Amniotic stem cell (primary cell): ENCODE measurements around the gene TSR3.
"Not testable (repeated sequence)": the region's sequence is repeated elsewhere in the genome, so short reads cannot be mapped to it uniquely, and the experiment has no call there.

Experiments used
- DNase-seq: peaks from one replicate; lab custom pipeline; 2025; lab: John Stamatoyannopoulos, UW

Gene TSR3

DNA sequence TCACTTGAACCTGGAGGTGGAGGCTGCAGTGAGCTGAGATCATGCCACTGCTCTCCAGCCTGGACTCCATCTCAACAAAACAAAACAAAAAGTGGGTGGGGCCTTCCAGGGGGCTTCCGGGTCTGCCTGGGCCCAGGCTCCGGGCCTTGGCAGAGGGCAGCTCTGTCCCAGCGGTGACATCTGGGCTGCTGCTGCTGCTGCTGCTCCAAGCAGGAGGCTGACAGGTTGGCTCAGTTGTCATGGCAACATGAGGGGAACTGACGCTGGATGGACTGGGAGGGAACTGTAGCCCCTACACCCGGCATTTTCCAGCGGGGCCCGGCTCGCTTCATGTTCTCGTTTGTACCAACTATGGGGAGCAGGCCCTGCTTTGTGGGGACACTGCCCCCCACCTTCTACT is 14.2 kb downstream of the TSR3 start:
- DNase-seq: no peak

DNA sequence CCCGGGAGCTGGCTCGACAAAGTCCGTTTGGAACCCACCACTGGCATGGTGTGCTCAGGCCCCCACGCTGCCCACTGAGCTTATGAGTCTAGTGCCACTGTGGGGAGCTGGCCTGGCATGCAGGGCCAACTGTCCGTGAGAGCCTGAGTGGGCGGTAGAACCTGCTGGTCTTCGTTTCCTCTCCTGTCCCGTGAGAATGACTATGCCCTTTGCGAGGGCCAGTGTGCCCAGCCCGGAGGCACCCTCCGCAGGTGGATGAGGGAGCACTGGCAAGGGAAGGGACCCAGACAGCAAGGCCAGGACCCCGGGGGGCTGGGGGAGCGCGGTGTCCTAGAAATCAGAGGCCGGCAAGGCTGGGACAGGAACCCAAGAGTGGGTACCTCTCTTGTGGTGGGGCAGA is 15.1 kb downstream of the TSR3 start:
- DNase-seq: no peak

DNA sequence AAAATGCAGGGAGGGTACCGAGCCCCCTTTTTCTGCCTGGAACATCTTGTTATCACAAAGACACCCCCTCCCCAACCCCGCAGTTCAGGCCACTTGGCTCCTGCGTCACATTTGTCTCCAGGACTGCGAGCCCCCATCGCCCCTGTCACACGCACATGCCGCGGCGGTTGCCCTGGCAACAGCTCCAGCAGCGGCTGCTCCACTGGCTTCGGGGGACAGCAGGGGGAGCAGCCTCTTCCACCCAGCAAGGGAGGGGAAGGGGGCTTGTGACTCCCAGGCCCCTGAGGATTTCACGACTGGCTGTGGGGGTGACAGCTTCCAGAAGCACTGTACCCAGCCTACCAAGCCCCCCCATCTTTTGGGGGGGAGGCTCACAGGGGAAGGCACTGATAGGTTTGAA is 15.7 kb downstream of the TSR3 start:
- no peak for DNase-seq

DNA sequence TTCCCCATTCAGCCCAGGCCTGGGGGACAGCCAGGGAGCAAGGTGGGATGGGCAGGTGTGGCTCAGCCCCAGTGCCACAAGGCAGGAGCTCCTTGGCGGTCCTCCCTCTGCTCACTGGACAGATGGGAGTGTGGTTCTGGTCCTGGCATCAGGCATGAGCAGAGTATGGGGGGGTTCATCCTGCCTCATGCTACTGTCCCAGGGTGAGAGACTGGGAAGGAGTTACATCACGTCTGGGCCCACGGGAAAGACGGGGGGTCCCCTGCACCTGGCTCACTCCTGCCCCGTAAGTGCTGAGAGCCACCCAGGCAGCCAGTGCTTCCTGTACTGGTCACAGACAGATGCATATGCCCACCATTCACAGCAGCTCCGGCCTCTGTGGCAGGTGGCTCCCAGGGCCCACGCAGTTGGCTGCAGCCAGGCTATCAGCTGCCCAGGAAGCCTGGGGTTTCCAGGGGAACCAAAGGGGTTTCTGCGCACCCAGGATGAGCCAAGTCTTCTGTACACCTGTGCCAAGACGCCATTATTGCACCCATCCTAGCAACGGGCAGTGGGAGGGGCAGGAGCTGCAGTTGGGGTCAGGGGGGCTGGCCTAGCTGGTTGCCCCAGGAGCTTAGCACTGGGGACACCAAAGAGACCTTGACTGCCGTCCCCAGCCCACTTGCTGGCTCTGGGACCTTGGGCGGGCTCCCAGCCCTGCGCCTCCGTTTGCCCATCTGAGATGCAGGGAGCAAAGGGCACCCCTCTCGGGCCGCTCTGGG is 16.3 kb downstream of the TSR3 start:
- DNase-seq: no peak

DNA sequence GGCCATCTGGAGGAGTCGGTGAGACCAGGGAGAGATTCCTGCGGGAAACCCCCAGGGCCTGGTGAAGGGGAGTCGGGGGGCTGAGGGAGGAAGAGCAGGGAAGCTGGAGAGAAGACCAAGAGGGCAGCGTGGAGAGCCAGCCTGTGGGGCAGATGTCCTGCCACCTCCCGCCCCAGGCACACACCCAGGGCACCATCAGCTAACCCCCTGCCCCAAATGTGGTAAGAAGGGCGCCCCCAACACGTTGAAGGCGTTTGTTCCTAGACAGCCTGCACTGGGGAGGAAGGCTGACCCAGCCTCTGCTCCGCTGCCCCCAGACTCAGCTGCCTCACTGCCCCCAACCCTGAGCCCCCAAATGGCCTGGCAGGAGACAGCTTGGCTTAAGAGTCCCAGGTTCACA is 16.9 kb downstream of the TSR3 start:
- no peak for DNase-seq

DNA sequence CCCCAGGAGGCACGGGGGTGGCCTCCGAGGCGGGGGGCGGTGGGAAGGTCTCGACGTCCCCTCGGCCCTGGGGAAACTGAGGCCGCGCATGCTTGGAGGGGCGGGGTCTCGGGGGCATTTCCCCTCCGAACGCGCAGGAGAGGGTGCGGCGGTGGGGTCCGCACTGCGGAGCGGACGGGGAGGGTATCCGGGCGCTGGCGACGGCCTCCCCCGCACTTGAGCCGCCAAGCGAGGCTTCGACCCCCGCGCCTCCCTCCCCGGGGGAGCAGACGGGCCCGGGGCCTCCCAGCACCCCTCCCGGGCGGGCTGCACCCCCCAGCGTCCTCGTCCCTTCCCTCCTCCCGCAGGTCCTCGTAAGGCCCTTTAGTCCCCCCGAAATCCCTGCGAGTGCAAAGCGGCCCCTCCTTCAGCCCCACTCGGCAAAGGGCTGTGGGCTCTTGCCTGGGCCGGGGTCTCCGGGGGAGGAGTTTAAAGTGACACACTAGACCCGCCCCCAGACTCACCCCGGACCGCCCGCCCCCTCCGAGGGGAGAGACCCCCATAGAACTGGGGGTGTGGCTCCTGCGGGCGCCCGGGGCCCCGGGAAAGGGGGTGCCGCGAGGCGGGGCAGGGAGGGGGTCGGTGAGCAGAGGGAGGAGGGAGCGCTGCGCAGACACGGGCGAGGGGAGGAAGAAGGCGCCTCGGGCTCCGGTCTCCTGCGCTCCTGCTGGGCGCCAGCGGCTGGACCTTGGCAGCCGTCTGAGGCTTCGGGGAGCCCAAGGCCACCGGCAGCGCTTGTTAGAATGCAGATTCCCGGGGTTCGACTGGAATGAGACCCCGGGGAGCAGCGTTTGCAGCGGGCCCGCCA is 17.6 kb downstream of the TSR3 start:
- no peak for DNase-seq

DNA sequence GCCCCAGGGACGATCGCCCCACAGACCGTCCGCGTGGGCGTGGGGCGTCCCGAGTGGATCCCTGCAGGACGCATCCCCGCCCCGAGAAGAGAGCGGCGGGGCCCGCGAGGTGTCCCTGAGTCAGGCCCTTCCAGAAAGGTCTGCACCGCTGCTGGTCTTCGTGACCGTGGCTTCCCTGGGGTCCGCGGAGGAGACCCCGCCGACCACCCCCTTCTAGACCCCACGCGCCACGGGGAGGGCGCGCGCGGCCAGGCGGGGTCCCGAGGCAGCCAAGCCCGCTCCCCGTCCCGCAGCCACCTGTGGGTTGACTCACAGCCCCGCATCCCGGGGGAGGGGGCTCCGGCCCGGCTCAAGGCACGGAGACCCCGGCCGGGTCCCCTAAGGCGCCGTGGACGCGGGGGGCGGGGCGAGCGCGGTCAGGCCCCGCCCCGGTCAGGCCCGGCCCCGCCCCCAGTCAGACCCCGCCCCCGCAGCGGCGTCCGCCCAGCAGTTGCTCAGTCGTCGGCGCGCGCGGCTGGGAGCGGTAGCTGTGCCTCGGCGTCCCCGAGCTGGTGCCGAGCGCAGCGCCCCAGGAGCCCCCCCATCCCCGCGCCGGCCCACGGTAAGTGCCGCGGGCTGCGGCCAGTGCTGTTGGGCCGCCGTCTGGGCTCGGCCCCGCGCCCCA is 18.4 kb downstream of the TSR3 start, which contains the start of gene BAIAP3:
Gene BAIAP3, plus strand, starts transcription at position 497 of the 664 bp plus-strand sequence. CDS start 4,905 bp downstream, outside the sequence.
- DNase-seq: no peak

DNA sequence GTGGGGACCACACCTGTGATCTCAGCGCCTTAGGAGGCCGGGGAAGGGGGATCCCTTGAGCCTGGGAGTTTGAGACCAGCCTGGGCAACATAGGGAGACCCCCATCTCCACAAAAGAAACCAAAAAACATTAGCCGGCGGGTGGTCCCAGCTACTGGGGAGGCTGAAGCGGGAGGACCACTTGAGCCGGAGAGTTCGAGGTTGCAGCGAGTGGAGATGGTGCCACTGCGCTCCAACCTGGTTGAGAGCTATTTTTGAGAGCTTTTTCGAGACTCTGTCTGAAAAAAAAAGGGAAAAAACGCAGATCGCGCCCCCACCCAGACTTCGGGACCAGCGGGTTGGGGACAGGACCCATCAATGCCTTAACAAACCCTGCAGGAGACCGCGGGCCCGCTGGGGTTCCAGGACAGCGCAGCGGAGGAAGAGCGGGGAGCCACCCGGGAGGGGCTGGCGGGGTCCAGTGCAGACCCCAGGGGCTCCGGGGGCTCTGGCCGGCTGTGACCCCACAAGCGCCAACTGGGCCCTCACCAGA is 19.0 kb downstream of the TSR3 start:
- no peak for DNase-seq

DNA sequence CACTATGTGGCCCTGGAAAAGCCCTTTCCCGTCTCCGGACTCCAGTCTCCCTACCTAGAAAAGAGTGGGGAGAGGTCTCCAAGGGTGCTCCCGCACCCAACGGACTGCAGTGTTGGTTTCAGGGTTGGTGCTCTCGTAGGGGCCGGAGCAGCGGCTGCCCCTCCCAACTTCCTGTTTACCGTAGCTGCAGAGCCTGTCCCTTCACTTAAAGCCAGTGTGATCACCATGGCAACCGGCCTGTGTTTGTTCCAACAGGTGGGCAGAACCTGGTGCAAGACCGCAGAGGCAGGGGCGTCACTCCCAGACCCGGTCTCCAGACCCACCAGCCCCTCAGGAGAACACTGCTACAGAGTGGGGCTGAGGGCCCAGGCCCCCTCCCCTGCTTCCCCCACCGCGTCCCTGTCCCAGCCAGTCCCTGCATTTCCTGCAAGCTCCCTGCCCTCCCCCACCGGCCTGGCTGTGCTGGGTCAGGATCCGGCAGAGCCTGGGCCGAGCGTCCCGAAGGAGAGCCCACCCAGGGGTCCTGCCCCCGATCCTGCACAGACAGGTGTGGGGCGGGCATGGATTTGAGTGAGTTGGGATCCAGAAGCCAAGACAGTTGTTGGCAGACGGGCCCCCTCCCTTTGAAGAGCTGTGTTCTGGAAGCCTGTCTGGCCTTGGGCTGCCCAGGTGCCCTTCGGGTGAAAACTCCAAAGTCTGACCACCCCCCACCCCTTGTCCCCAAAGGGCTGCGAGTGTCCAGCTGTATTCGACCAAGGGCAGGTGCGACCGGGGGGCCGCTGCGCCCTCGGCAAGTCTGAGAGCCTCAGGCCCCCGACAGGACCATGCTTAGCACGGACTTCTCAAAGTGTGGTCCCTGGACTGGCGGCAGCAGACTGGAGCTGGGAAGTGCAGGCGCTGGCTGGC is 19.7 kb downstream of the TSR3 start:
- DNase-seq: no peak

DNA sequence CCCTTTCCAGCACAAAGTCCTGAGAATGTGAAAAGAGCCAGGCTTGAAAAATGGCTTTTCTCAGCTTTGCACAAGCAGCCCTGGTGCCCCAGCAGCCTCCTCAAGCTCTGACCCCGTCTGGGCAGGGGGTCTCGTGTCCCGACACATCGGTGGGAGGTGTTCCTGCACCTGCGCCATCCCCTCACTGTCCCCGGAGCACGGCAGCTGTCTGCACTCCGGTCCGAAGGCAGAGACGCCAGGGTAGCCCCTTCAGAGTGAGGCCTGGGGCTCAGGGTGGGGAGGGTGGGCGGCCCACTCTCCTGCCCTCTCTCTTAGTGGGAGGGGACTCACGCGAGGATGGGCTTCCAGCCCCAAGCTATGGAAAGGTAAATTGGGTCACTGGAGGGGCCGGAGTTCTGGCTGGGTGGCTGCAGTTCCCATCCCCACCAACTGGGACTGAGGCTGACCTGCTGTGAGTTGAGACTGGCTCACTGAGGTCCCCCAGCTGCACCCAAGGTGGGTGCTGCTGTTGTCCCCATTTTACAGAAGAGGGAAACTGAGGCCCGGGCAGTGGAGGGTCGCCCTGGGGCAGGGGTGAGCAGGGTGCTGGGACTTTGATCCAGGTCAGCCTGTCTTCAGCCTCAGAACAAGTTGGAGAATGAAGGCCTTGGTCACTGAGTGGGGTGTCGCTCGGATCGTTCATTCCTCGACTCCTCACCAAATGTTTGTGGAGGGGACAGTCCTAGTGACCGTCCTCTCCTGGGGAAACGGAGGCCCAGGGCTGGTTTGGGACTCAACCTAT is 20.6 kb downstream of the TSR3 start:
- DNase-seq: no peak

DNA sequence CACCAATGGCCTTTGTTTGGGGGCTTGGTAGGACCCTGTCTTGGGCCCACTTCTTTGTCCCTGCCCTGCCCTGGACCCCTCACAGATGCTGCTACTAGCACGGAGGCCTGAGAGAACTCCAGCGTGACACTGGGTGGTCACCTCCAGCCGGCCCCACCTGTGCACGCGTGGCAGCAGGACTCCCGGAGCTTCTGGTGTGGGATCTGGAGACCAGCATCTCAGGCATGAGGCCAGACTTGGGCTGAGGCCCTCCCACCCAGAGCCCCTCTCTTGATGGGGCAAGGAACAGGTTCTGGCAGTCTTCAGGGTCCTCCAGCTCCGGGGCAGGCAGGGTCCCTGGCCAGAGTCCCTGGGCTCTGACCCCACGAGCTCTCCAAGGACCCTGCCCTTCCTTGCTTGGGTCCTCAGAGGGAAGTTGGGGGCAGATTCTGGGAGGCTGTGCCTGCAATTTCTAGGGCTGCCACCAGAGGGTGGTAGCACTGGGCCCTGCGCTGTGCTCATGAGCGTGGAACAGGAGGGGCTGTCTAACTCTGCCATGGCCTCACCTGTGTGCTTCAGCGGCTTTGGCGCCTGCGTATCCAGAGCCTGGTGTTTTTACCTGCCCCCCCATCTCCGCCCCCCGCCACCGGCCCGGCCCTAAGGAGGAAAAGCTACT is 21.3 kb downstream of the TSR3 start:
- no peak for DNase-seq

DNA sequence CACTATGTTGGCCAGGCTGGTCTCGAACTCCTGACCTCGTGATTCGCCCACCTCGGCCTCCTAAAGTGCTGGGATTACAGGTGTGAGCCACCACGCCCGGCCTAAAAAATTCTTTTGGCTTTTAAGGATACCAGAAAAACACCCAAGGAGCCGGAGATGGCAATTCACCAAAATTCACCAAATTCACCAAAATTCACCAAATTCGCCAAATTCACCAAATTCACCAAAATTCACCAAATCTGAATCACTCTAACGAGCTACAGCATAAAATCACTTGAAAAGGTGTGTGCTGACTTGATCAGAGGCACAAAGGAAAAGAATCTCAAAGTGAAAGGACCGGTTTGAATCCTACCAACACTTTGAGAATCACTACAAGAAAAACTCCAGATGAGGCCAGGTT is 22.7 kb downstream of the TSR3 start:
- not testable (repeated sequence) for DNase-seq

DNA sequence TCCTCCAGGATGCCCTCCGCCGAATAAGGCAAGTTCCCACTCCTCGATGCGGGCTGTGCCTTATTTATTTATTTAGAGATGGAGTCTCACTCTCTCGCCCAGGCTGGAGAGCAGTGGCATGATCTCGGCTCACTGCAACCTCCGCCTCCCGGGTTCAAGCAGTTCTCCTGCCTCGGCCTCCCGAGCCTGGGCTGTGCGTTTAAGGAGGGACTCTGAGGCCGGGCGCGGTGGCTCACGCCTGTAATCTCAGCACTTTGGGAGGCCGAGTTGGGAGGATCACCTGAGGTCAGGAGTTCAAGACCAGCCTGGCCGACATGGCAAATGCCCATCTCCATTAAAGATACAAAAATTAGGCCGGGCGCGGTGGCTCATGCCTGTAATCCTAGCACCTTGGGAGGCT is 23.5 kb downstream of the TSR3 start:
- not testable (repeated sequence) for DNase-seq

DNA sequence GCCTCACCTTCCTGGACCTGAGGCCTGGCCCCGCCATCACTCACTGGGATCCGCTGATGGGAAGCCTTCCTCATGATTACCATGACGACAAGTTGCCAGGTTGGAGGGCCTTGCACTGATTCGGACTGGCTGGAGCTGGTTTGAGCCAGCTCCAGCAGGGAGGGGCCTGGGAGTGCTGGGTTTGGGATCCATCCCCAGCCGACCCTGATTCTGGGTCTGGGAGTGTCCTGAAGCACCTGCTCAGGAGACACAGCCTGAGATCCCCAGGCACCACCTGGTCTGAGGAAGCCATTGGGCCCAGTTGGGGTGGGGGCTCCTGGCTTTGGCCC is 24.1 kb downstream of the TSR3 start:
- DNase-seq: no peak

DNA sequence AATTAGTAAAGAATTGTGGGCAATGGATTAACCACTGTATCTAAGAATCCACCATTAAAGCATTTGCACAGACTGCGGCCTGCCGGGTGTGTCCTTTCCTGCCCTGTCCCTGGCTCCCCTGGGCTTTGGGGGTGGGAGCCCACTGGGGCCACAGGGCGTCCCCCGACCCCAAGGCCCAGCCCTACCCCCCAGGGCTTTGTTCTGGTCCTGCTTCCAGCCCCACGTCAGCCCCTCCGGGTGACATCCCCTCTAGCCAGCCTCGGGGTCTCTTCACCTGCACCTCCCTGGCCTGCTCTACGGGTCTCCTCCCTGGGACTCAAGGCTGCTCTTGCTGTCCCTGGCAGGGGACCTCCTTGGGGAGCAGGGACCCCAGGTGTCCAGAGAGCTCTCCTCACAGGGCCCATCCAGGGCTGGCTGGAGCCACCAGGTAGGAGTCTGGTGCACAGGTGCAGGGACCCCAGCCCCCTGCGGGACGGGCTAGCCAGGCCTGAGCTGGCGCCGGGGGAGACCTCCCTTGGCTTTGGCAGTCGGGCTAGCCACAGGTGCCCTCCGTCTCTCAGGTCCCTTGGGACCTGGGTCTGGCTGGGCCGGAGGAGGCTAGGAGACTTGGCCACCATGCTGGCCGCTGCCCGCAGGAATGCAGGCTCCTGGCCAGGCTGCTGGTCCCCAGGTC is 24.6 kb downstream of the TSR3 start:
- DNase-seq: no peak

DNA sequence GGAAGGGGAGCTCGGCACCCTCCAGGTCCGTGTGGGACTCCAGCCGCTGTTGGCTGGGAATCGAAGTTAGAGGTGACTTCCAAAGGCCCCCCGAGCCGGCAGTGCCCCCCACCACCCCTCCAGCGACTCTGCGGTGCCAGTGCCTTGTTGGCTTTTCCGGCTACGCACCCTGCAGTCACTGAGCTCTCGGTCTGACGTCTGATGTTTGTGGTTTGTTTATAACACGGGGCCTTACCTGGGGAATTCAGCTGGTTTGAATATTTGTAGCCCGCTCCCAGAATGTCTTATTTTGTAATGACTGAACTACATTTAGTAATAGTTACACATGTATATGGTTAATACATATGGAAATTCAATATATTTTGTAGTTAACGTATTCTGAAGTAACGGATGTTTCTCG is 25.3 kb downstream of the TSR3 start:
- DNase-seq: no peak

DNA sequence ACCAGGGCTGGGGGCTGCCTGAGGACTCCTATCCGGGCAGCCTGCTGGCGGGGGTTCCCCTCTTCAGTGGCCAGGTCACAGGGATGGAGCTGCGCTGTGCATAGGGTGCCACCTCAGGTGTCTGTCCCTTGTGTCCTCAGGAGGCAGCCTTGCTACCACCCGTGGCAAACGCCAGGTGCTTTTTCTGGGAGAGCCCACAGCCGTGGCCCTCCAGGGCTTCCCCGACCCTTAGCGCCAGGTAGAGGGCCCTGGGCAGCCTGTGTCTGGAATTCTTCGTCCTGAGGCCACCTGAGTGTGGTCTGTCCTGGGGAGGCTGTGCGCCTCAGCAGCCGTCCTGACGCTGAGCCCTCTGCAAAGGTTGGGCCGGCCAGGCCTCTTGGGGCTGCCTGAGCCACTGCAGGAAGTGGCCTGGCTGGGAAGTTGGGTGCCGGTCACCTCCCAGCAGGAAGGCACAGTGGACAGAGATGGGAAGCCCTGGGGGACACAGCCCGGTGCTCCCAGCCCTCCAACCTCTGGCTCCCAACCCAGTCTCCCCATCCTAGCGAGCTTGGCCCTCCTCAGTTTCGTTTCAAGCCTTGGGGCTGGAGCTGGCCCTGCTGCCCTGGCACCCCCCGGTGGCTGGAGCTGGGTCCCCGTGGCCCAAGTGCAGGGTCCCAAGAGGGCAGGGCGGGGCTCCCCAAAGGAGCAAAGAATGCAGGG is 25.9 kb downstream of the TSR3 start:
- no peak for DNase-seq

DNA sequence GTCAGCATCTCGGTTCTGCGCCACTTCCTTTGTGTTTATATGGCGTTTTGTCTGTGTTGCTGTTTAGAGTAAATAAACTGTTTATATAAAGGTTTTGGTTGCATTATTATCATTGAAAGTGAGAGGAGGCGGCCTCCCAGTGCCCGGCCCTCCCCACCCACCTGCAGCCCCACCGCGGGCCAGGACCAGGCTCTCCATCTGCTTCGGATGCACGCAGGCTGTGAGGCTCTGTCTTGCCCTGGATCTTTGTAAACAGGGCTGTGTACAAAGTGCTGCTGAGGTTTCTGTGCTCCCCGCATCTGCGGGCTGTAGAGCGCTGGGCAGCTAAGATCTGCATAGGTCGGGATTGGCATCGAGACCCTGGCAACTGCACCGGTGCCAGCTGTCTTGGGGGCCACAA is 26.4 kb downstream of the TSR3 start:
- no peak for DNase-seq

DNA sequence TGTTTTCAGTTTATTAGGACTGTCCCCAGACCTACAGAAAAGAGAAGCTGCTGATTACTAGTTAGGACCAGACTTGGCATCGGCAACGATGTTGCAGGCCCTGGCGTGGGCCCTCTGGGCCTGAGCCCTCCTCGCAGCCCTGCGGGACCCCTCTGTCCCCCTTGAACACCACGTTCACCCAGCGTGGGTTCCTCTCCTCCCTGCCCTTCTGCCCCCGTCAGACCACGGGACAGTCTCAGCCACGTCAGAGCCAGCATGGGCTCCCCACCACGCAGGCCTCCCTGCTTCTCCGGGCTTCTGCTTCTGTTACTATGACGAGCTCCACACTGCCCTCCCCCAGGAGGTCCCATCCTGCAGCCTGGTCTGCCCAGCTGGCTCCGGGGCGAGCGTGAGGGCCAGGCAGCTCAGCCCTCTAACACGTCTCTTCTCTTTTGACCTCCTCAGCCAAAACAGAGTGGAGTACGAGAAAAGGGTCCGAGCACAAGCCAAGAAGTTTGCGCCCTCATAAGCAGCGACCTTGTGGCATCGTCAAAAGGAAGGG is 27.3 kb downstream of the TSR3 start:
- DNase-seq: no peak
